ENCODE measurements around the gene PLCZ1.

PLCZ1 gene

GRCh38 chr12:18646286-18646890 lies 91.4 kb downstream of the PLCZ1 start:
- no peak for DNase-seq
- no peak overlapping the region for H3K9ac ChIP-seq (ENCODE audit: low read depth, low read length)
- no peak overlapping the region for H3K27ac ChIP-seq (ENCODE audit: low read length)
- H3K4me3 ChIP-seq (ENCODE audit: low read depth in 1 of 2, low read length in 2 of 2) = no peak overlapping the region
- H4K20me1 ChIP-seq (ENCODE audit: insufficient read depth, low read length) = no peaks in the 10 kb centered on the region
- no peaks in the 10 kb centered on the region for H3K79me2 ChIP-seq (ENCODE audit: insufficient read depth, low read length)
- ATAC-seq (ENCODE audit: insufficient read depth, low read depth) = no peak
- no peak for TF ChIP-seq CTCF (IDR thresholded peaks at IDR 0.05; ENCODE audit: borderline replicate concordance, extremely low read depth, low read length, poor library complexity, severe bottlenecking)
- TF ChIP-seq EZH2 (IDR thresholded peaks at IDR 0.05; ENCODE audit: borderline replicate concordance, low read depth, low read length, severe bottlenecking) = no peak
- H3K9me3 ChIP-seq (ENCODE audit: insufficient read depth, low read length, severe bottlenecking) = no peaks in the 10 kb centered on the region
- H3K4me2 ChIP-seq (ENCODE audit: insufficient read depth, low read length) = no peak overlapping the region
- H2AFZ ChIP-seq (ENCODE audit: low read depth, low read length) = no peak overlapping the region
- H3K36me3 ChIP-seq (ENCODE audit: insufficient read depth, low read length) = no peaks in the 10 kb centered on the region
- H3K4me1 ChIP-seq (ENCODE audit: insufficient read depth, low read length) = no peaks in the 10 kb centered on the region
- peaks cover 5% of the 10 kb centered on the region for H3K27me3 ChIP-seq (ENCODE audit: insufficient read depth, low read length, poor library complexity)

- Histone ChIP-seq H3K27me3 (ENCODE audit: insufficient read depth, low read length, poor library complexity) (peaks cover 5% of the 10 kb centered on the region), H3K9me3 (ENCODE audit: insufficient read depth, low read length, severe bottlenecking) (no peaks in the 10 kb centered on the region), H3K79me2 (ENCODE audit: insufficient read depth, low read length) (no peaks in the 10 kb centered on the region), H2AFZ (ENCODE audit: low read depth, low read length) (no peak overlapping the region), H4K20me1 (ENCODE audit: insufficient read depth, low read length) (no peaks in the 10 kb centered on the region), H3K4me1 (ENCODE audit: insufficient read depth, low read length) (no peaks in the 10 kb centered on the region), H3K9ac (ENCODE audit: low read depth, low read length) (no peak overlapping the region), H3K4me3 (ENCODE audit: low read depth in 1 of 2, low read length in 2 of 2) (no peak overlapping the region), H3K36me3 (ENCODE audit: insufficient read depth, low read length) (no peaks in the 10 kb centered on the region), H3K27ac (ENCODE audit: low read length) (no peak overlapping the region), H3K4me2 (ENCODE audit: insufficient read depth, low read length) (no peak overlapping the region)
- DNase-seq = no peak
- ATAC-seq (ENCODE audit: insufficient read depth, low read depth) = no peak
- no peak for TF ChIP-seq EZH2 (IDR thresholded peaks at IDR 0.05; ENCODE audit: borderline replicate concordance, low read depth, low read length, severe bottlenecking)
- no peak for TF ChIP-seq CTCF (IDR thresholded peaks at IDR 0.05; ENCODE audit: borderline replicate concordance, extremely low read depth, low read length, poor library complexity, severe bottlenecking)
Measured at GRCh38 chr12:18644564-18644963, 93.2 kb downstream of the PLCZ1 start.

- Histone ChIP-seq H3K79me2 (ENCODE audit: insufficient read depth, low read length) (no peaks in the 10 kb centered on the region), H3K9me3 (ENCODE audit: insufficient read depth, low read length, severe bottlenecking) (no peaks in the 10 kb centered on the region), H3K4me3 (ENCODE audit: low read depth in 1 of 2, low read length in 2 of 2) (no peak overlapping the region), H3K9ac (ENCODE audit: low read depth, low read length) (no peak overlapping the region), H3K4me2 (ENCODE audit: insufficient read depth, low read length) (no peak overlapping the region), H4K20me1 (ENCODE audit: insufficient read depth, low read length) (no peaks in the 10 kb centered on the region), H3K27ac (ENCODE audit: low read length) (no peak overlapping the region), H3K4me1 (ENCODE audit: insufficient read depth, low read length) (no peaks in the 10 kb centered on the region), H3K27me3 (ENCODE audit: insufficient read depth, low read length, poor library complexity) (peaks cover 5% of the 10 kb centered on the region), H2AFZ (ENCODE audit: low read depth, low read length) (no peak overlapping the region), H3K36me3 (ENCODE audit: insufficient read depth, low read length) (no peaks in the 10 kb centered on the region)
- DNase-seq (no peak), ATAC-seq (ENCODE audit: insufficient read depth, low read depth) (no peak)
- TF ChIP-seq CTCF (IDR thresholded peaks at IDR 0.05; ENCODE audit: borderline replicate concordance, extremely low read depth, low read length, poor library complexity, severe bottlenecking) (no peak), EZH2 (IDR thresholded peaks at IDR 0.05; ENCODE audit: borderline replicate concordance, low read depth, low read length, severe bottlenecking) (no peak)
Measured at GRCh38 chr12:18643681-18644080, 94.1 kb downstream of the PLCZ1 start.

Measured in DND-41 (cell line).